NT2/D1 (cell line): ENCODE measurements around the gene ZFHX3.
A peak's percentile ranks its signal among the peaks of the same experiment; 100 is the strongest.

Source experiments
- DNase-seq: peaks from one replicate; pipeline ENCODE4 v3.0.0-alpha.2; 2011; ENCODE audit warnings: low read depth, low spot score
- H3K27me3 ChIP-seq: 2 replicates; pipeline ENCODE4 v1.6.0; 2011; ENCODE audit warnings: mild to moderate bottlenecking; ENCODE audit not compliant: insufficient read length, insufficient read depth
- H3K36me3 ChIP-seq: 2 replicates; pipeline ENCODE4 v1.6.1; 2011; ENCODE audit warnings: mild to moderate bottlenecking, low read length, mixed read lengths; ENCODE audit not compliant: insufficient read depth, insufficient read length
- H3K4me1 ChIP-seq: 2 replicates; pipeline ENCODE4 v1.5.1; 2011; ENCODE audit not compliant: insufficient read depth, insufficient read length
- H3K4me3 ChIP-seq: 2 replicates; pipeline ENCODE4 v1.5.1; 2011; ENCODE audit warnings: low read depth; ENCODE audit not compliant: insufficient read length
- H3K9ac ChIP-seq: 2 replicates; pipeline ENCODE4 v1.6.0; 2011; ENCODE audit warnings: low read depth; ENCODE audit not compliant: insufficient read length
- H3K9me3 ChIP-seq: 2 replicates; pipeline ENCODE4 v1.5.1; 2011; ENCODE audit warnings: mild to moderate bottlenecking, low read length; ENCODE audit not compliant: insufficient read depth
- SUZ12 ChIP-seq: IDR thresholded peaks from 2 replicates; pipeline ENCODE4 v1.6.1; 2011; ENCODE audit not compliant: insufficient read length, insufficient read depth; ENCODE audit errors: extremely low read depth
- YY1 ChIP-seq: IDR thresholded peaks from 2 replicates; pipeline ENCODE4 v1.6.1; 2011; ENCODE audit not compliant: insufficient read length, insufficient read depth
- ZNF274 ChIP-seq: IDR thresholded peaks from 2 replicates; pipeline ENCODE4 v1.6.1; 2011; ENCODE audit warnings: mild to moderate bottlenecking, low read depth, low read length

Gene ZFHX3

GRCh38 chr16:73040735-73041402, 7.1 kb downstream of the ZFHX3 start:
- Histone ChIP-seq H3K9me3 (peaks cover 8% of the 10 kb centered on the region), H3K27me3 (peaks cover 98% of the 10 kb centered on the region), H3K36me3 (no peaks in the 10 kb centered on the region), H3K4me1 (peaks cover 9% of the 10 kb centered on the region), H3K4me3 (no peak overlapping the region), H3K9ac (no peak overlapping the region)
- TF ChIP-seq YY1 (no peak), SUZ12 (no peak), ZNF274 (no peak)
- DNase-seq, result no peak

- no peak overlapping the region for H3K9ac ChIP-seq
- H3K9me3 ChIP-seq, result peaks cover 8% of the 10 kb centered on the region
- no peaks in the 10 kb centered on the region for H3K36me3 ChIP-seq
- no peak for TF ChIP-seq YY1
- TF ChIP-seq SUZ12, result no peak
- TF ChIP-seq ZNF274, result no peak
- peaks cover 99% of the 10 kb centered on the region for H3K27me3 ChIP-seq
- H3K4me1 ChIP-seq, result peaks cover 9% of the 10 kb centered on the region
- DNase-seq, result peak; percentile 80
- H3K4me3 ChIP-seq, result no peak overlapping the region
Observed at GRCh38 chr16:73040136-73040535, 7.8 kb downstream of the ZFHX3 start.

- no peak overlapping the region for H3K4me3 ChIP-seq
- peaks cover 8% of the 10 kb centered on the region for H3K9me3 ChIP-seq
- H3K27me3 ChIP-seq, result peaks cover 93% of the 10 kb centered on the region
- no peak for TF ChIP-seq ZNF274
- no peak for TF ChIP-seq SUZ12
- no peak for TF ChIP-seq YY1
- no peak overlapping the region for H3K9ac ChIP-seq
- H3K4me1 ChIP-seq, result peaks cover 14% of the 10 kb centered on the region
- DNase-seq, result no peak
- H3K36me3 ChIP-seq, result no peaks in the 10 kb centered on the region
Observed at GRCh38 chr16:73037845-73038570, 9.9 kb downstream of the ZFHX3 start.

GRCh38 chr16:73037331-73037745, 10.6 kb downstream of the ZFHX3 start:
- no peak for DNase-seq
- Histone ChIP-seq H3K4me1 (peaks cover 17% of the 10 kb centered on the region), H3K4me3 (no peak overlapping the region), H3K36me3 (no peaks in the 10 kb centered on the region), H3K27me3 (peaks cover 87% of the 10 kb centered on the region), H3K9ac (no peak overlapping the region), H3K9me3 (peaks cover 8% of the 10 kb centered on the region)
- TF ChIP-seq SUZ12 (no peak), YY1 (no peak), ZNF274 (no peak)

- DNase-seq, result no peak
- no peaks in the 10 kb centered on the region for H3K36me3 ChIP-seq
- TF ChIP-seq YY1 (no peak), SUZ12 (no peak), ZNF274 (no peak)
- H3K9me3 ChIP-seq, result peaks cover 8% of the 10 kb centered on the region
- no peak overlapping the region for H3K4me3 ChIP-seq
- H3K9ac ChIP-seq, result no peak overlapping the region
- H3K27me3 ChIP-seq, result peaks cover 87% of the 10 kb centered on the region
- H3K4me1 ChIP-seq, result peaks cover 22% of the 10 kb centered on the region
Observed at GRCh38 chr16:73036074-73036826, 11.7 kb downstream of the ZFHX3 start.

GRCh38 chr16:73034374-73034773, 13.6 kb downstream of the ZFHX3 start:
- TF ChIP-seq ZNF274, result no peak
- TF ChIP-seq YY1, result no peak
- no peak for TF ChIP-seq SUZ12
- Histone ChIP-seq H3K36me3 (no peaks in the 10 kb centered on the region), H3K9ac (no peak overlapping the region), H3K4me1 (peaks cover 18% of the 10 kb centered on the region), H3K27me3 (peaks cover 87% of the 10 kb centered on the region), H3K9me3 (no peaks in the 10 kb centered on the region), H3K4me3 (no peak overlapping the region)
- no peak for DNase-seq
